Measurements from ENCODE around the gene LIPC.

- TF ChIP-seq CTCF (IDR thresholded peaks at IDR 0.05) (no peak), POLR2A (IDR thresholded peaks at IDR 0.05) (no peak)
These were observed 98.3 kb downstream of the LIPC start for GRCh38 chr15:58530056-58530590.

All from thyroid gland (tissue), 4 donors.